Tibial artery (tissue), 4 donors: Measurements from ENCODE around the gene PEMT.

Experiments
- DNase-seq, 2 donors: peaks; one replicate each; pipeline ENCODE4 v3.0.0-alpha.2; 2019
- H3K27ac ChIP-seq, 2 donors: fragments of 200-600 bp; sonication (generic) in 1 of 2; 1 replicate in 1 of 2; 2 replicates in 1 of 2; pipeline ENCODE4 v1.5.1; 2018 to 2019; ENCODE audit warnings: mild to moderate bottlenecking in 1 of 2
- H3K27me3 ChIP-seq, 2 donors: fragments of 200-600 bp; sonication (generic) in 1 of 2; one replicate each; pipeline versions ENCODE4 v1.5.1 to v1.6.0; 2016 to 2019
- H3K36me3 ChIP-seq, 3 donors: fragments of 200-600 bp; sonication (generic) in 2 of 3; one replicate each; pipeline ENCODE4 v1.5.1; 2016 to 2019; ENCODE audit warnings: mild to moderate bottlenecking in 2 of 3
- H3K4me1 ChIP-seq, 4 donors: fragments of 200-600 bp; sonication (generic) in 2 of 4; 1 replicate in 3 of 4; 2 replicates in 1 of 4; pipeline ENCODE4 v1.5.1; 2016 to 2019
- H3K4me3 ChIP-seq, 2 donors: fragments of 200-600 bp; sonication (generic) in 1 of 2; 1 replicate in 1 of 2; 2 replicates in 1 of 2; pipeline ENCODE4 v1.5.1; 2018 to 2019; ENCODE audit warnings: mild to moderate bottlenecking in 2 of 2
- H3K9me3 ChIP-seq, 3 donors: fragments of 200-600 bp; sonication (generic) in 1 of 3; one replicate each; pipeline ENCODE4 v1.5.1; 2016 to 2019
- intact Hi-C: fragments of 100-400 bp; cut with DNase I; formaldehyde crosslinking; loops from one replicate; pipeline ENCODE4 v1.15.0; 2023; ENCODE audit warnings: low total_unique reads
- TF ChIP-seq, protein P1 (sequence below), 2 experiments: fragments of 200-600 bp in 1 of 2; fragments of 450-650 bp in 1 of 2; IDR thresholded peaks; one replicate each; pipeline ENCODE4 v1.5.1; 2017 to 2019; ENCODE audit warnings: antibody characterized with exemption in 2 of 2, mild to moderate bottlenecking in 1 of 2, moderate library complexity in 1 of 2

The PEMT gene

GRCh38 chr17:17526369-17526768 is 65.1 kb downstream of the PEMT start:
- intact Hi-C loops, result no loop called here
- no peaks in the 10 kb centered on the region for H3K9me3 ChIP-seq
- H3K27me3 ChIP-seq, result no peaks in the 10 kb centered on the region
- TF ChIP-seq, protein P1, sequence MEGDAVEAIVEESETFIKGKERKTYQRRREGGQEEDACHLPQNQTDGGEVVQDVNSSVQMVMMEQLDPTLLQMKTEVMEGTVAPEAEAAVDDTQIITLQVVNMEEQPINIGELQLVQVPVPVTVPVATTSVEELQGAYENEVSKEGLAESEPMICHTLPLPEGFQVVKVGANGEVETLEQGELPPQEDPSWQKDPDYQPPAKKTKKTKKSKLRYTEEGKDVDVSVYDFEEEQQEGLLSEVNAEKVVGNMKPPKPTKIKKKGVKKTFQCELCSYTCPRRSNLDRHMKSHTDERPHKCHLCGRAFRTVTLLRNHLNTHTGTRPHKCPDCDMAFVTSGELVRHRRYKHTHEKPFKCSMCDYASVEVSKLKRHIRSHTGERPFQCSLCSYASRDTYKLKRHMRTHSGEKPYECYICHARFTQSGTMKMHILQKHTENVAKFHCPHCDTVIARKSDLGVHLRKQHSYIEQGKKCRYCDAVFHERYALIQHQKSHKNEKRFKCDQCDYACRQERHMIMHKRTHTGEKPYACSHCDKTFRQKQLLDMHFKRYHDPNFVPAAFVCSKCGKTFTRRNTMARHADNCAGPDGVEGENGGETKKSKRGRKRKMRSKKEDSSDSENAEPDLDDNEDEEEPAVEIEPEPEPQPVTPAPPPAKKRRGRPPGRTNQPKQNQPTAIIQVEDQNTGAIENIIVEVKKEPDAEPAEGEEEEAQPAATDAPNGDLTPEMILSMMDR (IDR thresholded peaks at IDR 0.05), result no peak
- H3K27ac ChIP-seq, result no peak overlapping the region
- no peaks in the 10 kb centered on the region for H3K4me1 ChIP-seq
- no peak for DNase-seq
- H3K36me3 ChIP-seq, result no peaks in the 10 kb centered on the region
- no peak overlapping the region for H3K4me3 ChIP-seq

DNA sequence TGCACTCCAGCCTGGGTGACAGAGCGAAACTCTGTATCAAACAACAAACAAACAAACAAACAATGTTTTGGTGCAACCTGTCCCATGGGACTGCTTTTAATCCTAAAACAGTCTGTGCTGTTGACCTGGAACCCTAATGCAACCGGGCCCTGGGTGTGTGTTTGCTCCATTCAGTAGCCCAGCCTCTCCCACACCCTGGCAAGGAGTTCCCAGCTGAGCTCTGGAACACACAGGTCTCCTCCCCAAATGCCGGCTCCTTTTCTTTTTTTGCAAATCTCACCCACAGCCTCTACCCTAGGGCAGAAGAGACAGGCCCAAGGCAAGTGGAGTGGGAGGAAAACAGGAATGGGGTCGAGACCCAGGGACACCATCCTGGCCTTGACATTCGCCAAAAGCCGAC is 65.6 kb downstream of the PEMT start:
- TF ChIP-seq, protein P1 (IDR thresholded peaks at IDR 0.05), result no peak
- Histone ChIP-seq H3K27ac (no peak overlapping the region), H3K36me3 (peaks cover 0 to 4% (median 0%) of the 10 kb centered on the region in 3 donors), H3K4me1 (no peaks in the 10 kb centered on the region), H3K9me3 (no peaks in the 10 kb centered on the region), H3K27me3 (no peaks in the 10 kb centered on the region), H3K4me3 (no peak overlapping the region)
- DNase-seq, result no peak
- intact Hi-C loops, result no loop called here

DNA sequence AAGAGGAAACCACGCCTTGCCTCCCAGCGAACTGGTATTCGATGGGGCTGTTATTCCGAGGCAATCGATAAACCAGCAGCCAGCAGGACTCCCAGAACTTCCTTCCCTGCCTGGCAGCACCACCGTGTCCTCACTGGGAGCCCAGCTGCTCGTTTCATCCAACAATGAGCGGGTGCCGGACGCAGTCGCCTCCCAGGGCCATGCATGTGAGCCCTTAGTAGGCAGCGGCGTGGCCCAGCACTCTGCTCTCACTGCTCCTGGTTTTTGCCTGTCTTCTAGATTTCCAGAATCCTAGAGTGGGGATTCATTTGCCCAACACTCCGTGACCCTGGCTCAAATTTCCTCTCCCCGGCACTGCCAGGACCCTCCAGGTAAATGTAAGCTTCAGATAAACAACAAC is 66.2 kb downstream of the PEMT start:
- Histone ChIP-seq H3K36me3 (peaks cover 0 to 10% (median 0%) of the 10 kb centered on the region in 3 donors), H3K27me3 (no peaks in the 10 kb centered on the region), H3K9me3 (no peaks in the 10 kb centered on the region), H3K4me3 (no peak overlapping the region), H3K4me1 (no peaks in the 10 kb centered on the region), H3K27ac (no peak overlapping the region)
- TF ChIP-seq, protein P1 (IDR thresholded peaks at IDR 0.05), result no peak
- intact Hi-C loops, result no loop called here
- no peak for DNase-seq

- Histone ChIP-seq H3K4me3 (no peak overlapping the region), H3K9me3 (no peaks in the 10 kb centered on the region), H3K27ac (no peak overlapping the region), H3K4me1 (no peaks in the 10 kb centered on the region), H3K36me3 (peaks cover 0 to 20% (median 0%) of the 10 kb centered on the region in 3 donors), H3K27me3 (no peaks in the 10 kb centered on the region)
- DNase-seq, result no peak
- TF ChIP-seq, protein P1 (IDR thresholded peaks at IDR 0.05), result no peak
- intact Hi-C loops, result no loop called here
Observed at GRCh38 chr17:17523731-17524490, 67.6 kb downstream of the PEMT start.

DNA sequence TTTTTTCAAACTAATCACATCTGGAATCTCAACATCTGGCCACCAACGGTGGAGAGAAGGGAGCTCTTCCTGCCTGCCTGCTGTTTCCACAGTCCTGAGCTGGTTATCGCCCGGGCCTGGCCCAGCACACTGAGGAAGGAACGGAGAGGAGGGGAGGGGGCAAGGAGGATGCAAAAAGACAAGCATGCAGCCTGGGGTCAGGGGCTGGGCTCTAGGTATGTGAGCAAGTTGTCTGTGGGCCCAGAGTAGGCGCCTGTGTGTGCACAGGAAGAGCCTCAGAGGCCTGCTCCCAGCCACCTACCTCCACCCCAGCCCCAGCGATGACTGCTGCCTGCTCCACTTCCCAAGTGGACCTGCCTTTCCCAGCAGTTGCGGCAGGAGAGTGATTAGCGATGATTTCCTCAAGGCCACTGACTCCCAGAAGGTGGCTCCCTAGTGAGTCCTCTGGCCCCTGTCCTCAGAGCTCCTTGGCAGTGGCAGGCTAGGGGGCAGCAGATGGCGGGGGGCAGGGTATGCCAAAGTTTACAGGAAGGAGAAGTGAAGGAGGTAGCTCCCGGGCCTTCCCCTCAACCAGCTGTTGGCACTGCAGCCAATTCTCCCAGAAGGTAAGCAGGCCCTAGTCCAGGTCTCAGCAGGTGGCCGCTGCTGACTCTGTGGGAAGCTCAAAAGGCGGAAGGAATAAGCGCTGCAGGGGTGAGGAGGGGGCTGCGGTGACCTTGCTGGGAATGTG is 68.3 kb downstream of the PEMT start:
- H3K36me3 ChIP-seq, result peaks cover 0 to 20% (median 0%) of the 10 kb centered on the region in 3 donors
- H3K4me1 ChIP-seq, result no peaks in the 10 kb centered on the region
- H3K27ac ChIP-seq, result no peak overlapping the region
- no peak for DNase-seq
- H3K9me3 ChIP-seq, result no peaks in the 10 kb centered on the region
- intact Hi-C loops, result no loop called here
- H3K4me3 ChIP-seq, result no peak overlapping the region
- no peaks in the 10 kb centered on the region for H3K27me3 ChIP-seq
- TF ChIP-seq, protein P1 (IDR thresholded peaks at IDR 0.05), result no peak
